ENCODE results near the gene DMXL2.

DNA sequence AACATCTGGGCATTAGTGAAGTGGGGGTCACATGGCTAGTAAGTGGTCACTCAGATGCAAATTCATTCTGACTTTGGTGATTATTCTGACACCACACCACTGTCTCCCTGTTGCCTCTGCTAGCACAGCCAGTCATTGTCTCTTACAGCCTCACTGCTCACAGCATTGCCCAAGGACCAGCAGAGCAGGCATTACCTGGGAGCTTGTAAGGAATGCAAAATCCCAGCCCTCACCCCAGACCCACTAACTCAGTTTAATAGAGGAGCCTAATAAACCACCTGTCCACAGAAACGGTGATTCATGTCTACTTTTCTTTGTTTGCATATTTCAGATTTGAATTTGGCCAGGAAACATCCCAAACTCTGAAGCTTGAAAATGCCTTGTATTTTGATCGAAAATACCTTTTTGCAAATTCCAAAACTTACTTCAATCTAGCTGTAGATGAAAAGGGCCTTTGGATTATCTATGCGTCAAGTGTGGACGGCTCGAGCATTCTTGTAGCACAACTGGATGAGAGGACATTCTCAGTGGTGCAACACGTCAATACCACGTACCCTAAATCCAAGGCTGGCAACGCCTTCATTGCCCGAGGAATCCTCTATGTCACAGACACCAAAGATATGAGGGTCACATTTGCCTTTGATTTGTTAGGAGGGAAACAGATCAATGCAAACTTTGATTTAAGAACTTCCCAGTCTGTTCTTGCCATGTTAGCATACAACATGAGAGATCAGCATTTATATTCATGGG is 218.4 kb downstream of the DMXL2 start:
- no peak for TF ChIP-seq CTCF (IDR thresholded peaks at IDR 0.05)
- no peak for TF ChIP-seq POLR2A (IDR thresholded peaks at IDR 0.05)
